Testis (tissue), 2 donors: ENCODE results near the gene DDI2.

Experiments used
- POLR2A ChIP-seq: fragments of 450-650 bp; IDR thresholded peaks from one replicate; pipeline ENCODE4 v1.6.1; 2017; ENCODE audit warnings: antibody characterized with exemption, mild to moderate bottlenecking, moderate library complexity
- TF ChIP-seq, protein P1 (sequence below), 3 experiments: fragments of 450-650 bp in 2 of 3; fragments of 200-600 bp in 1 of 3; sonication (generic) in 1 of 3; IDR thresholded peaks; one replicate each; pipeline ENCODE4 v1.5.1; 2016 to 2019; ENCODE audit warnings: antibody characterized with exemption in 3 of 3, mild to moderate bottlenecking in 2 of 3, moderate library complexity in 1 of 3

DNA sequence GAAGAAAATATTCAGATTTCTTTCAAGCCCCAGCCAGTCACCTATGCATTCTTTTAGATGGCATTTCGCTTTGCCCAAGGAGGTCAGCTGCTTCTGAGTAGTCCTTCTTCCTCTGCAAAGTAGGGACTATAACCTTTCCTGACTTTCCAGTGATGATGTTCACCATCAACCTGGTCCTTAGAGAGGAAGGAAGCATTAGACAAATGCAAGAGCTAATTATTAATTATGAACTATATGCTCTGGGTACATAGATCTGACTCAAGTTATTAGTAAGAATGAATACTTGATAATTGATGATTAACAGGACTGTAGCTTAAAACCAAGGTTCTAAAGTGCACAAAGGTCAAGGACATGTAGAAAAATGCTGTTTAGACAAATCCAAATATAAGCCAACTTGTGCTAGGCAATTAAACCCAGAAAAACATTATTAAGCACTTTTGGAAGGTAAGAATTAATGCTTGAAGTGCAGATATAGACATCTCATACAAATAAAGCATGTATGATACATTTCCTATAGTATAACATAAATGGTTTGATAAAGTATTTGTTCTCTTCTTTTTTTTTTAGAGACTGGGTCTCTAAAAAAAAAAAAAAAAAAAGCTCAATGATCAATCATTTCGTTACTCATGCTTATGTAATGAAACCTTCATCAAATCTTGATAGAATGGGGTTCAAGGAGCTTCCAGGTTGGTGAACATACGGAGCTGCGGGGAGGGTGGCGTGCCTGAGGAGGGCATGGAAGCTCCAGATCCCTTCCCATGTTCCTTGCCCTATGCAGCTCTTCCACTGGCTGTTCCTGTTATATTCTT, 21.2 kb upstream of the DDI2 start:
- TF ChIP-seq, protein P1, sequence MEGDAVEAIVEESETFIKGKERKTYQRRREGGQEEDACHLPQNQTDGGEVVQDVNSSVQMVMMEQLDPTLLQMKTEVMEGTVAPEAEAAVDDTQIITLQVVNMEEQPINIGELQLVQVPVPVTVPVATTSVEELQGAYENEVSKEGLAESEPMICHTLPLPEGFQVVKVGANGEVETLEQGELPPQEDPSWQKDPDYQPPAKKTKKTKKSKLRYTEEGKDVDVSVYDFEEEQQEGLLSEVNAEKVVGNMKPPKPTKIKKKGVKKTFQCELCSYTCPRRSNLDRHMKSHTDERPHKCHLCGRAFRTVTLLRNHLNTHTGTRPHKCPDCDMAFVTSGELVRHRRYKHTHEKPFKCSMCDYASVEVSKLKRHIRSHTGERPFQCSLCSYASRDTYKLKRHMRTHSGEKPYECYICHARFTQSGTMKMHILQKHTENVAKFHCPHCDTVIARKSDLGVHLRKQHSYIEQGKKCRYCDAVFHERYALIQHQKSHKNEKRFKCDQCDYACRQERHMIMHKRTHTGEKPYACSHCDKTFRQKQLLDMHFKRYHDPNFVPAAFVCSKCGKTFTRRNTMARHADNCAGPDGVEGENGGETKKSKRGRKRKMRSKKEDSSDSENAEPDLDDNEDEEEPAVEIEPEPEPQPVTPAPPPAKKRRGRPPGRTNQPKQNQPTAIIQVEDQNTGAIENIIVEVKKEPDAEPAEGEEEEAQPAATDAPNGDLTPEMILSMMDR (IDR thresholded peaks at IDR 0.05), result no peak
- no peak for TF ChIP-seq POLR2A
